ENCODE data around the gene COG1.

COG1 gene

DNA sequence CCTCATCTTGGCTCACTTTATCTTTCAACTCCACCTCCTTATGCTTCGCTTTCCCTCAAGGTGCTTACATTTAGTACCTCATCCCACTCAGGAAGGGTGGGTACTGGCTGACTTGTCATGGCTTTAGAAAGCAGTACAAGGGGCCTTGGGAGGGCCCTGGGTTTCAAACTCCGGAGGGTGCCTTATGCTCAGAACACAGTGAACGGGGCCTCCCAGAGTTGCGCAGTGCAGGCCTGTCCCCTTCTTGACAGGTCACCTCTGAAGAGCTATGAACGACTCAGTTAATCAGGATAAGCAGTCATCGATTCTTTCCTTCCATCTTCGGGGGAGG is 6.0 kb downstream of the COG1 start:
- DNase-seq (ENCODE audit: low read depth): no peak

DNA sequence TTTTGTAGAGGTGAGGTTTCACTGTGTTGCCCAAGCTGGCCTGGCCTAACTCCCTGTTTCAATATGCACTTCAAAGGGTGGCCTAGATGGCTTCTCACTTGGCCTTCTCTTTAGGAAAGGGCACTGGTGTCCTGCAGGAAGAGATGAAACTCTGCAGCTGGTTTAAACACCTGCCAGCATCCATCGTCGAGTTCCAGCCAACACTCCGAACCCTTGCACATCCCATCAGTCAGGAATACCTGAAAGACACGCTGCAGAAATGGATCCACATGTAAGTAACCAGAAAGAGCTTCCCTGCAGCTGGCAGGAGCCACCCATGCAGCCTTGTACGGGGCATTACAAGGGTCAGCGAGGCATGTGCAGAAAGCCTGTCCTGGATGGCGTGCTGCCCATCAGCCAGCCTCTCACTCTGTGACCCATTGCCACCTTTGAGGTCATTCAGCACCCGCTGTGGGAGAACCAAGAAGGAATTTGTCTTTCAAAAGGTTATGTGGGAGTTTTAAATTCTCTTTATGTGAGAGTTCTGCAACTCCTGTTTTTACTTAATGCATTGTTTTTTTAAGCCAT is 7.0 kb downstream of the COG1 start:
- DNase-seq (ENCODE audit: low read depth): no peak

DNA sequence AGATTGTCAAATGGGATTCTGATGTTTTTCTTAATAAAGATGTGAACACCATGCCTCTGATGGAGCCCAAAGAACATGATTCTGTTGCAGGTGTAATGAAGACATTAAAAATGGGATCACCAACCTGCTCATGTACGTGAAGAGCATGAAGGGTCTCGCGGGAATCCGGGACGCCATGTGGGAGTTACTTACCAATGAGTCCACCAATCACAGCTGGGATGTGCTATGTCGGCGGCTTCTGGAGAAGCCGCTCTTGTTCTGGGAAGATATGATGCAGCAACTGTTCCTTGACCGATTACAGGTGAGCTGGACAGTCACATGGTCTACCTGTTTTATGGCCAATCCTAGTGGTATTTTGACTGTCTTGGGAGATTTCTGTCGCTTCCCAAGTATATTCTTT is 7.6 kb downstream of the COG1 start:
- DNase-seq (ENCODE audit: low read depth): no peak

DNA sequence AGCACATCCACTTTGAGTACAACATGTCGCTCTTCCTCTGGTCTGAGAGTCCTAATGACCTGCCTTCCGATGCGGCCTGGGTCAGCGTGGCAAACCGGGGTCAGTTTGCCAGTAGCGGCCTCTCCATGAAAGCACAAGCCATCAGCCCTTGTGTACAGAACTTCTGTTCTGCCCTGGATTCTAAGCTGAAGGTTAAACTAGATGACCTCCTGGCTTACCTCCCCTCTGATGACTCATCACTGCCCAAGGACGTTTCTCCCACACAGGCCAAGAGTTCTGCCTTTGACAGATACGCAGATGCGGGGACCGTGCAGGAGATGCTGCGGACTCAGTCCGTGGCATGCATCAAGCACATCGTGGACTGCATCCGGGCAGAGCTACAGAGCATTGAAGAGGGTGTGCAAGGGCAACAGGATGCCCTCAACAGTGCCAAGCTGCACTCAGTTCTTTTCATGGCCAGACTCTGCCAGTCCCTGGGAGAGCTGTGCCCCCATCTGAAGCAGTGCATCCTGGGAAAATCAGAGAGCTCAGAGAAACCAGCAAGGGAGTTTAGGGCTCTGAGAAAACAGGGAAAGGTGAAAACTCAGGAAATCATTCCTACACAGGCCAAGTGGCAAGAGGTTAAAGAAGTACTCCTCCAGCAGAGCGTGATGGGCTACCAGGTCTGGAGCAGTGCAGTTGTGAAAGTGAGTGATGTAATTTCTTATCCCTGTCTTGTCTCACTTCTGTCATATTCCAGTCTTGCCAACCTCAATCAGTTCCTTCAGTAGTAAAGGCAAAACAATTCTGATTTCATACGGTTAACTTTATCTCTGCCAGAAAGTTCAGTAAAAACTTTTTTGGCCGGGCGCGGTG is 8.6 kb downstream of the COG1 start:
- no peak for DNase-seq (ENCODE audit: low read depth)

DNA sequence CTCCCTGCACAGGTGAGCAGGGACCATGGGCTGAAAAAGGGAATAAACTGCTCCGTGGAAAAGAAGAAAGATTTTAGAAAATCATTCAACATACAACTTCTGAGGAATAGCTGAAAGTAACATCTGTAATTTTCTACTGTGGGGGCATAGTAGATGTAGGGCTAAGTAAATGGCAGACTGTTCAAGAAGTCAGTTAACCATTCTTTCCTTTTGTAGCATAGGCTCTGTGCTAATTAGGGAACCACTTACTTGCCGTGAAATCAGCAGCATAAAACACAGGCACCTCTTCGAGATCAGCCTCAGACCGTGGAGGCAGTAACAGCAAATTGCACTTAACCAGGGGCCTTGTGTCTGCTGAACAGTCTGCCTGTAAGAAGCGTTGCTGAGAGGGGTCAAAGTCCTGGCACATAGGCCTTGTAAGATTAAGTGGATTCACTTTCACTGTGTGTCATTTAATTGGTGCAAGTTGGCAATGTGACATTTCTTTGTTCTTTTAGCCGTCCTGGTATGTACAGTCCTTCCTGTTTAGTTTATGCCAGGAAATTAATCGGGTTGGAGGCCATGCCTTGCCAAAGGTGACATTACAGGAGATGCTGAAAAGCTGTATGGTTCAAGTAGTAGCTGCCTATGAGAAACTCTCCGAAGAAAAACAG is 10.4 kb downstream of the COG1 start:
- DNase-seq (ENCODE audit: low read depth): no peak

DNA sequence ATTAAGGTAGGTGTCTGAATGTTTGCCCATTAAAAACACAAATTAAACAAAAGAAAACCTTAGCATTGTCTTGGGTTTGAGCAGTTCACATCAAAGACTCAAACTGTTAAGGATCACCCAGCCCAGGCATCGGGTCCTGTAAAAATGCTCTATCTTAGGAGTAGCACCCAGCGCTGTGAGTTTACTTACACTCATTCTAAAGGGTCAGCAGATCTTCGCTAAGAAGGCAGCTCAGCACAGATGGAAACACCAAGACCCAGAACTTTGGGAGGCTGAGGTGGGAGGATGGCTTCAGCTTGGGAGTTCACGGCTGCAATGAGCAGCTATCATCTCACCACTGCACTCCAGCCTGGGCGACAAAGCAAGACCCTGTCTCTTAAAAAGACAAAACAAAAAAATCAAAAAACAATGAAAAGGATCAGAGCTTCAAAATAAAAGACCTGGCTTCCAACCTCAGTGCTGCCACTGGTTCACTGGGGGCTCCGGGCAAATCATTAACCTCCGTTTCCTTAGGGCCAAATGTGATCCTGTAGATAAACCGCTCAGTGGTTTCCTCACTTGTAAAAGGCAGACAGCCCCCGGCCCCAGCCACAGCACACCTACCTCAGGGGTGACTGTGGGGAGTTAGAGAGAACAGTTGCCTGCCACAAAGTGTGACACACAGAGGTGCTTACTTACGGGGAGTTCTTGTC is 11.1 kb downstream of the COG1 start:
- DNase-seq (ENCODE audit: low read depth): no peak

DNA sequence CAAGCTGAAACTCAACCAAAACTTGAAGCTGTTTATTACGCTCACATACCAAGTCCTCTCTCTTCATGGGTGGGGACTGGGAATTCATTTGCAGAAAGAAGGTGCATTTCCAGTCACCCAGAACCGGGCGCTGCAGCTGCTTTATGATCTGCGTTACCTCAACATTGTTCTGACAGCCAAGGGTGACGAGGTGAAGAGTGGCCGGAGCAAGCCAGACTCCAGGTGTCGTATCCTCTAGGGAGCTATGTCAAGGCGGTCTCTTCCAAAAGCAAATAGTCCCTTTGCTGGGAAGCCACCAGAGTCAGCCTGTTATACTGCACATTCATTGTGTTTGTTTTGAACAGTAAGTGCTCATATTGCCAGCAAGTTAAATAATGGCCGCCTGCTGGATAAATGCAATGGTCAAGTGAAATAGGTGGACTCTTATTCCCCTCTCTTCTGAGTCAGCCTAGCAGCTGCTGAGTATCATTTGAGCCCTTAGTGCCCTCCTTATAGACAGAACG is 12.7 kb downstream of the COG1 start:
- DNase-seq (ENCODE audit: low read depth): no peak

DNA sequence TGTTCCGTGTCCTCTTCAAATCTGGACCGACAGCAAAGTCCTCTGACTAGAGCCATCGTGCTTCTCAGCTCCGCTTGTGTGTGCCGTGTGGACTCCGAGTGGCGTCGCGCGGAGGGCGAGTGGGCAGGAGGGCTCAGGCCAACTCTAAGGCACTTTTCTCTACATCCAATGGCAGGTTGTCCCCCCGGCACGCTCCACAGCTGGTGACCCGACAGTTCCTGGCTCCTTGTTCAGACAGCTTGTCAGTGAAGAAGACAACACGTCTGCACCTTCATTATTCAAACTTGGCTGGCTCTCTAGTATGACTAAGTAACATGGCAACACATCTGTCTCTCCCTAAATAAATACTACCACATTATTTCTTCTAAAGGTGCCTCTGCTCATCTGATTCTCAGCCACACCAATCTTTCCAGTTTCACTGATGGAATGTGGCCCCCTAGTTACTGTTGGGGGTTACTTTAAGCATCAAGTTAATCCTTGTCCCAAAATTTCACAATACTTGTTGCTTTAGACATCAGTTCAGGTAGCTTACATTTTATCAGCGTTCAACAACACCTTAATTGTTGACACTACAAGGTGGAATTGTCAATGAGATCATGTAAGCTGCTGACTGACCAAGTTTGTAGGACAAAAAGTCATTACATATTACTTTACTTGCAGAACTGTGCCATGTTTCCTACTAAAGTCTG is 15.4 kb downstream of the COG1 start:
- DNase-seq (ENCODE audit: low read depth): no peak

DNA sequence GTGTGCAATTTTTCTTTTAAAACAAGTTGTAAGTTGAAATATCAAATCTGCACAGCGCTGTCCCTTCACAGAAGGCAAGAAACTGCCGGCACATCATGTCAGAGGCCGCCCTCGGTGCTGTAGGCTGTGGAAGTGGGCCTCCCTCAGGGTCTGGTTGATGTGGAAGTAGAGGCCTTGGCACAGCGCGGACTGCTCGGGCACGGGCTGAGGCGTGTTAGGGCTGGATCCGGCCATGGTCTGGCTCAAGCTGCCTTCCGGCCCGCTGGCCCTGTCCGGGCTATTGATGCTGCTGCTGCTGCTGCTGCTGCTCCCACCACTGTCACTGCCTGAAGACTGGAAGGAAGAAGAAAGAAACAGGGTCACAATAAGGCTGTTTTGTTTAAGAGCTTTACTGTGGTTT is 16.6 kb downstream of the COG1 start:
- no peak for DNase-seq (ENCODE audit: low read depth)

DNA sequence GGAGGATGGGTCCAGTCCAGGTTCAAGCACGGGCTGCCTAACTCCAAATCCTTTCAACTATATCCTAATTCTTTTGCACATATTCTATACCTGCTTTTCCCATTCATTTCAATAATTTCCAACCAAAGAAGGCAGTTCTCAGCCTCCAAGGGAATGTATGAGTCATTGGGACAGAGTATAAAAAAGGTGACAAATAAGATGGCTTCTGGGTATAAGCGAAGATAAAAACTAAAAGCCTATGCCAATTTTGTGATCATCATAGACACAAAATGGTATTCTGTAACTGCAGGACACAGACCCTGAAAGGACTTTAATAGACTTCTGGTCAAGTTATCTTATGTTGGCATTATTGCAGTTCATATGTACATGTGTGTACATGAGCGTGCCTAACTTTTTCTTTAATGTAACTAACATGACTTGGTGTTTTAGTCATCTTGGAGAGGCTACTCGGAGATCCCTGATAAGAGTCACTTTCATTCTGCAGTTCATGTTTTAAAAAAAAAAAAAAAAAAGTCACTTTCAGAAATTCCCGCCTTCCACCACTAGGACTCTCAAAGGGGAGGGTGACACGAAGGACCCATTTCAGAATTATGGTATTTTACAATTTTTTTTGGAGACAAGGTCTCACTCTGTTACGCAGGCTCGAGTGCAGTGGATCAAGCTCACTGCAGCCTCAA is 17.3 kb downstream of the COG1 start:
- no peak for DNase-seq (ENCODE audit: low read depth)

DNA sequence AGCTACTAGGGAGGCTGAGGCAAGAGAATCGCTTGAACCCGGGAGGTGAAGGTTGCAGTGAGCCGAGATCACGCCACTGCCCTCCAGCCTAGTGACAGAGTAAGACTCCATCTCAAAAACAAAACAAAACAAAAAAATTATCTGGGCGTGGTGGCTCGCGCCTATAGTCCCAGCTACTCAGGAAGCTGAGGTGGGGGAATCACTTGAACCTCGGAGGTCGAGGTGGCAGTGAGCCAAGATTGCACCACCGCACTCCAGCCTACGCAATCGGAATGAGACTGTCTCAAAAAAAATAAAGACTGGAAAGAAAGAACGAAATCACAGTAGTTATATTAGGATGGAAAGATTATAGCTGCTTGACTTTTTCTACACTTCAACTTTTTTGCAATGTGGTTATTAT is 18.9 kb downstream of the COG1 start:
- no peak for DNase-seq (ENCODE audit: low read depth)

DNA sequence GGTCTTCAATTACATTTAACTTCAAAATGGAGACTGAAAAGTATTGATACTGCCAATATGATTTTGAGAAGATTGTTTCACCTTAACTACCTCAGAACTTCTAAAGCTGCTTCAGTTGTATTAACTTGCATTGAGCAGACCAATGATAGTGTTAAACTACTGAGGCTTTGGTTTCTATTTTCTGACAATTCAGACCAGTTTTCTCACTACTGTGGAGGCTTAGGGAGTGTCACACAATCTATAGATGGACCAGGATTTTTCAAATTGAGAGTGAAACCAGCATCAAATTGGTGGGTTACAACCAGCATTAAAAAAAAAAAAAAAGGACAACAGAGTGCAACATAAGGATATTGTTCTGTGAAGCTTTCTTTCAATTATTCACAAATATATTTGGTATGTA is 21.2 kb downstream of the COG1 start:
- DNase-seq (ENCODE audit: low read depth): no peak

DNA sequence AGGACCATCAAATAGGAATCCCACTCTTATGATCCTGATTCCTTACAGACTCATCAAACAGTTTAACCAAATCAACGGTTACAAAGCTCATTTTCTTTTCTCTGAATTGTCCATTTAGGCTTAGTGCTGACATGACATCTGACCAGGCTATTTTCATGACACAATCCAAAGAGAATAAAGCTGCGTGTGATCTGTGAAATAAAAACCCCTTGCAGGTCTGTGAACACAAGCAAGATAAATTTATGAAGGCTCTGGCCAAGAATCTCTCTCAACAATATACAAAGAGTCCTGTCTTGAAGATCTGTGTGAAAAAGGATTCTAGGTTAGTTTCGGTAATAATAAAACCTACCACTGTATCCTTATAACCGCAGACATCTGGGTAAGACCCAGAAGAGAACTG is 22.0 kb downstream of the COG1 start:
- no peak for DNase-seq (ENCODE audit: low read depth)

DNA sequence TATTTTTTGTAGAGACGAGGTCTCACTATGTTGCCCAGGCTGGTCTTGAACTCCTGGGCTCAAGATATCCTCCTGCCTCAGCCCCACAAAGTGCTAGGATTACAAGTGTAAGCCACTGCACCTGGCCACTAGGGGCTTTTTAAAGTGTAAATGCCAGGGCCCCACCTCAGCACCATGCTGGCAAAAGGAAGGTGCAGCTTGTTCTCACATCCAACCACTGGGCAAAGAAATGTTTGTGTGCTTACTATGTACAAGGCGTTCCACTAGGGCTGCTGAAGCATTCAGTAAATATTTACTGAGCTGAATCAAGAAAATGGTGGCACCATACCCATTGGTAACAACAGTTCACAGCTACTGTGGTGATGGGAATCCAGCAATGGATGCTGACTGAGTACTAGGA is 22.6 kb downstream of the COG1 start:
- DNase-seq (ENCODE audit: low read depth): no peak

DNA sequence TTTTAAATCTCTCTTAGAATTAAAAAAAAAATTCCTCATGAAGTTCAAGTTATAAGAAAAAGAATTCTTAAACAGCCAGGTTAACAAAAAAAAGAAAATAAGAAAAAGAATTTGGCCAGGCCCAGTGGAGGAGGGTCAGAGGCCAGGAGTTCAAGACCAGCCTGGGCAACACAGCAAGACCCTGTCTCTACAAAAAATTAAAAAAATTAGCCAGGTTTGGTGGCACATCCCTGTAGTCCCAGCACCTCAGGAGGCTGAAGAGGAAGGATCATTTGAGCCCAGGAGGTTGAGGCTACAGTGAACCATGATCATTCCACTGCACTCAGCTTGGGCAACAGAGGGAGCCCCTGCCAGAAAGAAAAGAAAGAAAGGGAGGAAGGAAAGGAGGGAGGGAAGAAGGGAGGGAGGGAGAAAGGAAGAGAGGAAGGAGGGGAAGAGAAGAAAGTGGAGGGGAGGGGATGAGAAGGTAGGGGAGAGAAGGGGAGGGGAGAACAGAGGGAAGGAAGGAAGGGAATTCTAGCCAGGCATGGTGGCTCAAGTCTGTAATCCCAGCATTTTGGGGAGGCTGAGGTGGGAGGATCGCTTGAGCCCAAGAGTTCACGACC is 30.9 kb downstream of the COG1 start:
- DNase-seq (ENCODE audit: low read depth): no peak

DNA sequence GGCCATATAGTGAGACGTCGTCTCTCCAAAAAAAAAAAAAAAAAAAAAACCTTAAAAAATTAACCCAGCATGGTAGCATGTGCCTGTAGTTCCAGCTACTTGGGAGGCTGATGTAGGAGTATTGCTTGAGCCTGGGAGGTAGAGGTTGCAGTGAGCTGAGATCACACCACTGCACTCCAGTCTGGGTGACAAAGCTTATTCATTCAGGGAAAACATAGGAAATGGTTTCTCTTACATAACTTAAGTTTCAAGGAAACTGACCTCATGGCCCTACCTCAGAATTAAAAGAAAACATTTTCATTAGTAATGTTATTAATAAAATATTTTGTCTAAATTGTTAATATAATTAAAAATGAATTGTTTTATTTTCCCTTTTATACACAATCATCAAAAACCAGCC is 31.4 kb downstream of the COG1 start:
- DNase-seq (ENCODE audit: low read depth): no peak

DNA sequence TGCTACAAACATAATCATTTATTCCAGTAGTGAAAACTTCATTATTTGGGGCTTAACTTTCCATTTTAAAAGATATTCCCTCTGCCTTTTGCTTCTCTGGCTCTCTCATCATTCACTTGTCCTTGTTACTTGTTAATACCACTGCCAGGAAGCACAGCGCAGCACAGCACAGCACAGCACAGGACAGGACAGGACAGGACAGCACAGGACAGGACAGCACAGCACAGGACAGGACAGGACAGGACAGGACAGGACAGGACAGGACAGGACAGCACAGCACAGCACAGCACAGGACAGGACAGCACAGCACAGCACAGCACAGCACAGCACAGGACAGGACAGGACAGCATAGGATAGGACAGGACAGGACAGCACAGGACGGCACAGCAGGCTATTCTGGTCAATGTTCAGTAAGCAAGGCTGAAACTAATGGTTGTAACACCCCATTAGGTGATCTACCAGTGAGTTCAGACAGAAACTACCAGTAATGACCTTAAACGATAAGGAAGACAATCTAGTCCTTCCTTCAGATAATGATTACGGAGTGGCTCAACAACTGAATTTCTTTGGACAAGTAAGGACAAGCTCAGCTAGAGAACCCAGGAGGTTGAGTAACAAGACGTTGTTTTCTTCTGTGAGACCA is 31.9 kb downstream of the COG1 start:
- no peak for DNase-seq (ENCODE audit: low read depth)

DNA sequence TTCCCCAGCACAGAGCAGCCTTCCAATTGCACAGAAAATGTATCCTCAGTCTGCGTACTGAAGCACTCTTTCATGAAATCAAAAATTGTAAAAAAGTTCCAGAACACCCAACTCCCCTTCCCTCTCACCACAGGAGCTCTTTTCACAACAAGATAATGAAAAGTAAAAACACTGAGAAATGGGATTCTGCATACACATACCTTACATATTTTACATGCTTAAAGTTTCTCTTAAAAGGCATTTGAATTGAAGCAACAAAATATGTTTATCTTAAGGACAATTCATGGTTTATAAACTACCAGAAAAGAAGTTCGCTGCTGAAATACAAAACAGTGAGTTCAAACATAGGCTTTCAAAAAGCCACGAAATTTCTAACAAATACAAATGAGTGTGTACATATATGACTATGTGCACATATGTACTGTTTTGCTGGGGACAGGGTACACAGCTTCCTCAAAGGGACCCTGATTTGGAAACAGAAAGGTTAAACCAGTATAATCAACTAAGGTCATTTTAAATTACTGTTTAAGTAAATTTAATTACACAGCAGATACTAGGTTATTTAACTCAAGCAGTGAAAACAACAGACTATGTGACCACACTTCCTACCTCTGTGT is 33.8 kb downstream of the COG1 start:
- no peak for DNase-seq (ENCODE audit: low read depth)

DNA sequence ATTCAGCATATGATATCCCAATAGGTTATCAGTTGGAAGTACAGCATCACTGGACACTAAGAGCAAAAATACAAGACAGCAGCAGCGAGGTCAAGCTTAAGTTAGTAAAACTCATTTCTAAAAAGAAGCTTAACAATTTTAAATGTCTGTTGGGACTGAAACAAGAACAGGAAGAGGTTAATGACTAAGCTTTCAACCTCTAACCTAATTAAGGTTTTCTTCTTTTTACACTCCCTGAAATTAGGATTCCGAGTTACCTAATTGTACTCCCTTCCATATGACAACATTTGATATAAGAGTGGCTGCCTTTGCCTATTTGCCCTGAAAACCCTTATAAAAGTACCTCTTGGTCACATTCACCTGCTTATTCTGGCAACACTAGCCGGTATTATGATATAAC is 34.5 kb downstream of the COG1 start:
- DNase-seq (ENCODE audit: low read depth): no peak

DNA sequence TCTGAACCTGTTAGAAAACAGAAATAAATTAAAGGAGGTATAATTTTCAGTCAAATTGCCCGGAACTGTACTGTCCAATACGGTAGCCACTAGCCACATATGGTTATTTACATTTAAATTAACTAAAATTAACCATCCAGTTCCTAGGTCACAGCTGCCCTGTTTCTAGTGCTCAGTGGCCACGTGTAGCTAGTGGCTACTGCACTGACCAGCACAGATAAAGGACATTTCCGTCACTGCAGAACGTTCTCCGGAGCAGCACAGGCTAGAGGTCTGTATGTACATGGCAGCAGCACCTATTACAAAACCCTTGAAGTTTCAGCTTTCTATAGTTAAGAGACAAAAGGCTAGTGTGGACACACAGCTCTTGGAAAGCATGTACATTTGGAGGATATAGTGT is 35.1 kb downstream of the COG1 start:
- DNase-seq (ENCODE audit: low read depth): no peak

All from non-pigmented ciliary epithelial cell (primary cell).